HepG2 (cell line): ENCODE data around the gene ACE. TPM values are rescaled to one million over a fixed set of nuclear protein-coding genes. Genes with fewer than 3 reads are reported as not detected.

Source experiments
- BHLHE40 ChIP-seq: IDR thresholded peaks from 2 replicates; pipeline ENCODE4 v1.6.1; 2011; ENCODE audit warnings: low read length, improper control_type of control experiment
- CCAR2 ChIP-seq: fragments of 200-400 bp; formaldehyde crosslinking; optimal IDR thresholded peaks from 2 replicates; pipeline ENCODE3; 2018; ENCODE audit warnings: low read depth, mild to moderate bottlenecking, low read length, moderate library complexity
- CTCF ChIP-seq: sonication (generic); formaldehyde crosslinking; IDR thresholded peaks from 2 replicates; pipeline ENCODE4 v1.5.0; 2020; ENCODE audit warnings: mild to moderate bottlenecking, missing genetic modification reagents, moderate library complexity
- FIP1L1 ChIP-seq: fragments of 200-400 bp; formaldehyde crosslinking; IDR thresholded peaks from 2 replicates; pipeline ENCODE4 v1.6.1; 2018; ENCODE audit warnings: low read depth, mild to moderate bottlenecking, low read length, moderate library complexity, borderline replicate concordance; ENCODE audit not compliant: insufficient read depth
- JUN ChIP-seq: sonication (generic); formaldehyde crosslinking; IDR thresholded peaks from 2 replicates; pipeline ENCODE4 v1.4.0; 2020; ENCODE audit warnings: mild to moderate bottlenecking, missing genetic modification reagents
- KDM4B ChIP-seq: sonication (generic); formaldehyde crosslinking; IDR thresholded peaks from 2 replicates; pipeline ENCODE4 v1.4.0; 2020; ENCODE audit warnings: missing genetic modification reagents
- NFRKB ChIP-seq: fragments of 450-650 bp; IDR thresholded peaks from 2 replicates; pipeline ENCODE4 v1.6.1; 2017
- RELA ChIP-seq: sonication (generic); formaldehyde crosslinking; IDR thresholded peaks from 2 replicates; pipeline ENCODE4 v1.4.0; 2020; ENCODE audit warnings: missing genetic modification reagents
- RFX1 ChIP-seq: fragments of 450-650 bp; IDR thresholded peaks from 2 replicates; pipeline ENCODE4 v1.6.1; 2017
- RFX3 ChIP-seq: IDR thresholded peaks from 2 replicates; pipeline ENCODE4 v1.6.1; 2016; ENCODE audit warnings: missing biosample characterization, missing genetic modification reagents
- RFX5 ChIP-seq: IDR thresholded peaks from 2 replicates; pipeline ENCODE4 v1.6.1; 2011; ENCODE audit warnings: low read depth, low read length, improper control_type of control experiment
- SMAD3 ChIP-seq: sonication (generic); formaldehyde crosslinking; IDR thresholded peaks from 2 replicates; pipeline ENCODE4 v1.4.0; 2020; ENCODE audit warnings: missing genetic modification reagents
- TBX3 ChIP-seq: fragments of 450-650 bp; IDR thresholded peaks from 2 replicates; pipeline ENCODE4 v1.6.1; 2017; ENCODE audit warnings: antibody characterized with exemption, mild to moderate bottlenecking, inconsistent platforms, borderline replicate concordance
- ZBTB33 ChIP-seq: sonication (generic); formaldehyde crosslinking; IDR thresholded peaks from 2 replicates; pipeline ENCODE4 v1.4.0; 2020; ENCODE audit warnings: missing genetic modification reagents
- ZNF10 ChIP-seq: sonication (generic); formaldehyde crosslinking; IDR thresholded peaks from 2 replicates; pipeline ENCODE4 v1.4.0; 2020; ENCODE audit warnings: mild to moderate bottlenecking, low read depth, missing genetic modification reagents, borderline replicate concordance
- ZNF263 ChIP-seq: sonication (generic); formaldehyde crosslinking; IDR thresholded peaks from 2 replicates; pipeline ENCODE4 v1.4.0; 2020; ENCODE audit warnings: missing genetic modification reagents
- ZNF430 ChIP-seq: sonication (generic); formaldehyde crosslinking; IDR thresholded peaks from 2 replicates; pipeline ENCODE4 v1.9.0; 2021; ENCODE audit warnings: mild to moderate bottlenecking, missing genetic modification reagents
- ZNF691 ChIP-seq: sonication (generic); formaldehyde crosslinking; IDR thresholded peaks from 2 replicates; pipeline ENCODE4 v1.4.0; 2020; ENCODE audit warnings: missing genetic modification reagents, low read depth, mild to moderate bottlenecking, borderline replicate concordance
- ZNF780A ChIP-seq: sonication (generic); formaldehyde crosslinking; IDR thresholded peaks from 2 replicates; pipeline ENCODE4 v1.8.0; 2022; ENCODE audit warnings: mild to moderate bottlenecking, missing genetic modification reagents, moderate library complexity
- ZNF841 ChIP-seq: sonication (generic); formaldehyde crosslinking; IDR thresholded peaks from 2 replicates; pipeline ENCODE4 v1.8.1; 2023; ENCODE audit warnings: missing genetic modification reagents, borderline replicate concordance
- ZNF878 ChIP-seq: sonication (generic); formaldehyde crosslinking; IDR thresholded peaks from 2 replicates; pipeline ENCODE4 v1.8.1; 2023; ENCODE audit warnings: mild to moderate bottlenecking, missing genetic modification reagents, moderate library complexity
- polyA plus RNA-seq, 8 experiments: library from polyadenylated mRNA; depleted of rRNA in 3 of 8; stranded (reverse) in 7 of 8; unstranded in 1 of 8; fragments of >200 nt; fragmentation: Illumina TruSeq in 4 of 8; extraction: Trizol in 4 of 8; gene quantifications; 2 replicates each; pipeline versions ENCODE4 v1.2.1 to v1.2.3, GENCODE V29; 2011 to 2016; ENCODE audit warnings: low read depth in 4 of 8, missing spikeins in 1 of 8, mixed read lengths in 1 of 8; ENCODE audit not compliant: insufficient read depth in 1 of 8
- total RNA-seq, 5 experiments: library from RNA; depleted of rRNA; stranded (reverse); fragments of >200 nt; fragmentation: Illumina TruSeq; extraction: Trizol; gene quantifications; 2 replicates each; pipeline ENCODE4 v1.2.3, GENCODE V29; 2016; ENCODE audit warnings: low read depth in 1 of 5

Gene ACE
- total and polyA plus RNA-seq, 2 of the 13 experiments (the other 11 are each of a cell fraction or from before 2014, with no cell fraction given): 0.08 to 0.13 TPM

- TF ChIP-seq FIP1L1: no peak
- TF ChIP-seq ZNF841 (CRISPR knock-in tag): no peak
- TF ChIP-seq KDM4B: no peak
- TF ChIP-seq JUN (CRISPR knock-in tag): no peak
- TF ChIP-seq TBX3: no peak
- TF ChIP-seq ZNF430 (CRISPR knock-in tag): no peak
- TF ChIP-seq RFX3 (CRISPR knock-in tag): no peak
- TF ChIP-seq NFRKB: no peak
- TF ChIP-seq BHLHE40: no peak
- no peak for TF ChIP-seq ZNF10
- 0 out of 2 replicates have a peak, but pooled peaks have one; percentile 14 for TF ChIP-seq ZNF691 (CRISPR knock-in tag)
- peak; percentile 64; the same call in 1 of the 2 replicates for TF ChIP-seq ZBTB33
- TF ChIP-seq CCAR2: no peak
- TF ChIP-seq CTCF (CRISPR knock-in tag): peak; percentile 24; the same call in 1 of the 2 replicates
- no peak for TF ChIP-seq ZNF263 (CRISPR knock-in tag)
- TF ChIP-seq RFX5: 0 out of 2 replicates have a peak, but pooled peaks have one; percentile 17
- TF ChIP-seq SMAD3: no peak
- no peak for TF ChIP-seq RFX1
- TF ChIP-seq RELA (CRISPR knock-in tag): no peak
- TF ChIP-seq ZNF780A (CRISPR knock-in tag): no peak
- TF ChIP-seq ZNF878 (CRISPR knock-in tag): no peak
These were observed 41.8 kb upstream of the ACE start (continued) for GRCh38 chr17:63434951-63435571.
